ENCODE results near the gene WDR4.
"Not testable (repeated sequence)": the region's sequence is repeated elsewhere in the genome, so short reads cannot be mapped to it uniquely, and the experiment has no call there.

WDR4 gene

GRCh38 chr21:42875811-42876210 lies 3.5 kb downstream of the WDR4 start:
- DNase-seq = not testable (repeated sequence)

- no peak for DNase-seq
Measured at GRCh38 chr21:42873096-42873495, 6.2 kb downstream of the WDR4 start.

GRCh38 chr21:42868196-42868595 lies 11.1 kb downstream of the WDR4 start:
- DNase-seq = no peak

- DNase-seq = no peak
Measured at GRCh38 chr21:42865776-42866160, 13.6 kb downstream of the WDR4 start.

- no peak for DNase-seq
Measured at GRCh38 chr21:42864815-42865775, 14.2 kb downstream of the WDR4 start.

- DNase-seq = no peak
Measured at GRCh38 chr21:42864286-42864685, 15.1 kb downstream of the WDR4 start.

GRCh38 chr21:42863504-42863870 lies 15.9 kb downstream of the WDR4 start:
- DNase-seq = no peak

- DNase-seq = no peak
Measured at GRCh38 chr21:42862774-42863503, 16.4 kb downstream of the WDR4 start.

GRCh38 chr21:42861848-42862400 lies 17.4 kb downstream of the WDR4 start:
- no peak for DNase-seq

GRCh38 chr21:42861311-42861847 lies 18.0 kb downstream of the WDR4 start:
- DNase-seq = no peak

GRCh38 chr21:42860345-42860744 lies 19.0 kb downstream of the WDR4 start:
- no peak for DNase-seq

- DNase-seq = no peak
Measured at GRCh38 chr21:42859891-42860230, 19.5 kb downstream of the WDR4 start.

GRCh38 chr21:42858957-42859890 lies 20.1 kb downstream of the WDR4 start:
- DNase-seq = no peak

GRCh38 chr21:42858185-42858847 lies 21.0 kb downstream of the WDR4 start:
- DNase-seq = no peak

- no peak for DNase-seq
Measured at GRCh38 chr21:42857216-42857615, 22.1 kb downstream of the WDR4 start.

- no peak for DNase-seq
Measured at GRCh38 chr21:42855937-42856335, 23.4 kb downstream of the WDR4 start.

GRCh38 chr21:42855171-42855936 lies 24.0 kb downstream of the WDR4 start:
- no peak for DNase-seq

GRCh38 chr21:42854246-42855010 lies 24.9 kb downstream of the WDR4 start:
- DNase-seq = no peak

- DNase-seq = no peak
Measured at GRCh38 chr21:42853621-42854020, 25.7 kb downstream of the WDR4 start.

GRCh38 chr21:42852925-42853570 lies 26.3 kb downstream of the WDR4 start:
- no peak for DNase-seq
